ENCODE measurements around the gene TRIM46. TPM values are rescaled to one million over a fixed set of nuclear protein-coding genes. Genes with fewer than 3 reads are reported as not detected.

Gene TRIM46
- total and polyA plus RNA-seq, 2 of the 13 experiments (the other 11 are each of a cell fraction or from before 2014, with no cell fraction given), result 0.04 to 0.09 TPM

GRCh38 chr1:155135415-155136028 is 38.1 kb upstream of the TRIM46 start, which contains the start of gene SLC50A1 (continued):
- TF ChIP-seq FOXC1 (CRISPR knock-in tag; IDR thresholded peaks at IDR 0.05; ENCODE audit: borderline replicate concordance) (peak; percentile 56; the same call in 1 of the 2 replicates), THYN1 (CRISPR knock-in tag; IDR thresholded peaks at IDR 0.05; ENCODE audit: borderline replicate concordance, low read depth) (no peak), REXO4 (CRISPR knock-in tag; IDR thresholded peaks at IDR 0.05; ENCODE audit: borderline replicate concordance) (no peak), ETV5 (CRISPR knock-in tag; IDR thresholded peaks at IDR 0.05; ENCODE audit: borderline replicate concordance) (peak; percentile 82), ZFP1 (CRISPR knock-in tag; IDR thresholded peaks at IDR 0.05) (no peak), ZNF556 (CRISPR knock-in tag; IDR thresholded peaks at IDR 0.05; ENCODE audit: borderline replicate concordance) (peak; percentile 76), GATAD2A (CRISPR knock-in tag; IDR thresholded peaks at IDR 0.05) (0 out of 2 replicates have a peak, but pooled peaks have one; percentile 4), MYC (CRISPR knock-in tag; IDR thresholded peaks at IDR 0.05; ENCODE audit: borderline replicate concordance) (peak; percentile 24), ZNF549 (CRISPR knock-in tag; IDR thresholded peaks at IDR 0.05) (no peak), JARID2 (CRISPR knock-in tag; IDR thresholded peaks at IDR 0.05; ENCODE audit: insufficient replicate concordance) (no peak), JUNB (CRISPR knock-in tag; IDR thresholded peaks at IDR 0.05; ENCODE audit: borderline replicate concordance) (0 out of 2 replicates have a peak, but pooled peaks have one; percentile 47), ZNF709 (CRISPR knock-in tag; IDR thresholded peaks at IDR 0.05) (peak; percentile 67; the same call in 1 of the 2 replicates), STAG1 (CRISPR knock-in tag; IDR thresholded peaks at IDR 0.05) (no peak), PITX1 (CRISPR knock-in tag; IDR thresholded peaks at IDR 0.05) (peak; percentile 24; the same call in 1 of the 2 replicates), HOXA5 (CRISPR knock-in tag; IDR thresholded peaks at IDR 0.05) (no peak), FOXO1 (CRISPR knock-in tag; IDR thresholded peaks at IDR 0.05) (peak; percentile 22; the same call in 1 of the 2 replicates), ZSCAN30 (CRISPR knock-in tag; IDR thresholded peaks at IDR 0.05) (0 out of 2 replicates have a peak, but pooled peaks have one; percentile 60), ZNF674 (CRISPR knock-in tag; IDR thresholded peaks at IDR 0.05; ENCODE audit: low read depth) (no peak), POLR2AphosphoS2 (IDR thresholded peaks at IDR 0.05; ENCODE audit: low read depth, low read length) (peak; percentile 72), SIN3A (IDR thresholded peaks at IDR 0.05; ENCODE audit: borderline replicate concordance, low read depth, low read length) (peak; percentile 63; the same call in 1 of the 2 replicates), MAF1 (CRISPR knock-in tag; IDR thresholded peaks at IDR 0.05; ENCODE audit: borderline replicate concordance) (no peak), GLI4 (CRISPR knock-in tag; IDR thresholded peaks at IDR 0.05; ENCODE audit: borderline replicate concordance) (peak; percentile 94; the same call in 1 of the 2 replicates), RNF2 (conservative IDR thresholded peaks at IDR 0.05; ENCODE audit: low read depth) (no peak; the same call in 1 of the 2 replicates), ZNF33B (CRISPR knock-in tag; IDR thresholded peaks at IDR 0.05) (no peak), AFF4 (CRISPR knock-in tag; IDR thresholded peaks at IDR 0.05) (no peak; the same call in 1 of the 2 replicates), ATAD3A (CRISPR knock-in tag; IDR thresholded peaks at IDR 0.05) (no peak), RXRB (CRISPR knock-in tag; IDR thresholded peaks at IDR 0.05; ENCODE audit: borderline replicate concordance) (no peak), ZBTB42 (CRISPR knock-in tag; IDR thresholded peaks at IDR 0.05) (no peak), NONO (IDR thresholded peaks at IDR 0.05) (no peak), NONO (CRISPR knock-in tag; conservative IDR thresholded peaks at IDR 0.05) (peak; percentile 83; the same call in 1 of the 2 replicates)
